Mammary microvascular endothelial cell (primary cell): ENCODE results near the gene CDHR5. TPM values are rescaled to one million over a fixed set of nuclear protein-coding genes. Genes with fewer than 3 reads are reported as not detected.

Experiments used
- total RNA-seq: library from RNA; depleted of rRNA; stranded (reverse); fragments of >200 nt; gene quantifications from 2 replicates; pipeline ENCODE4 v1.2.3, GENCODE V29; 2015

The CDHR5 gene
- not detected in 2 replicates for total RNA-seq

DNA sequence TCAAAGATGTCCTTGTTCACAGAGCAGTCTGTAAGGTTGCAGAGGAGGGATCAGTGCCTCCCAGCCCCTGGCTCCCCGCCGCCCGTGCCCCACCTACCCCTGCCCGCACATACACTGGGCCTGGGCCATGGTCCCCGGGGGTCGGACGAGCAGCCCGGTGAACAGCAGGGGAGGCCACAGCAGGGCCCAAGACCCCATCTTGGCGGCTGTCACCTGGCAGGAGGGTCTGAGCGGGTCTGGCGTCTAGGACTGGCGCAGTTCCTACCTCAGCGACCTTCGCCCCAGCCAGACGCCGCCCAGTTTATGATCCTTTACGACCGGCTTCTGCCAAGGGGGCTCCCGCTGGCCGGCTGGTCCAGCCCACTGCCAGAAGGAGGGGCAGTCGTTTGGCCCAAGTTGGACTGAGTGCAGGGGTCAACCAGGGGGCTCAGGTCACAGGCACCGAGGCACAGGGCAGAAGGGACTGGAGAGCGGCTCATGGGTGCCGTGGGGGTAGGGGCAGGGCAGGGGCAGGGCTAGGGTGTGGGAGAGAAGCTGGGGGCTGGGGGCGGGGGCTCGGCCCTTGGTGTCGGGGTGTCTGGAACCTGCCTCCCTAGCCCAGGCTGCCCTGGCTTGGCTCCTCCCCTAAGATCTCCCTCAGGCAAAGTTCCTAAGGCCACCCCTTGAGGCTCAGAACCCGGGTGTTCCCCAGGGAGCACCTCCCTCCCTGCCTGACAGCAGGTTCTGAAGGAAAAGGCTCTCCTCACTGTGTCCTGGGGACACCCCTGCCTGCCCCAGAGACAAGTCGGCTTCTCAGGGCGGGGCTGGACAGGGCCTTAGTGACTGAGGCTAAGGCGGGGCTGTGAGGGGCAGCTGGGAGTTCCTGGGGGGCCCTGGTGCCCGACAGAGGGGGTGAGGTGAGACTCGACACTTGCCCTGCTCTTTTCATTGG lies at the start of gene CDHR5:
TSS of gene CDHR5 (minus strand) at position 251 of the 931 bp plus-strand sequence. CDS start at position 198, 53 bp downstream.

GRCh38 chr11:636511-637332 lies 12.0 kb upstream of the CDHR5 start, which contains the start of gene DRD4:
DRD4 (plus strand) TSS chr11:637269; CDS start chr11:637305, 36 bp downstream.

DNA sequence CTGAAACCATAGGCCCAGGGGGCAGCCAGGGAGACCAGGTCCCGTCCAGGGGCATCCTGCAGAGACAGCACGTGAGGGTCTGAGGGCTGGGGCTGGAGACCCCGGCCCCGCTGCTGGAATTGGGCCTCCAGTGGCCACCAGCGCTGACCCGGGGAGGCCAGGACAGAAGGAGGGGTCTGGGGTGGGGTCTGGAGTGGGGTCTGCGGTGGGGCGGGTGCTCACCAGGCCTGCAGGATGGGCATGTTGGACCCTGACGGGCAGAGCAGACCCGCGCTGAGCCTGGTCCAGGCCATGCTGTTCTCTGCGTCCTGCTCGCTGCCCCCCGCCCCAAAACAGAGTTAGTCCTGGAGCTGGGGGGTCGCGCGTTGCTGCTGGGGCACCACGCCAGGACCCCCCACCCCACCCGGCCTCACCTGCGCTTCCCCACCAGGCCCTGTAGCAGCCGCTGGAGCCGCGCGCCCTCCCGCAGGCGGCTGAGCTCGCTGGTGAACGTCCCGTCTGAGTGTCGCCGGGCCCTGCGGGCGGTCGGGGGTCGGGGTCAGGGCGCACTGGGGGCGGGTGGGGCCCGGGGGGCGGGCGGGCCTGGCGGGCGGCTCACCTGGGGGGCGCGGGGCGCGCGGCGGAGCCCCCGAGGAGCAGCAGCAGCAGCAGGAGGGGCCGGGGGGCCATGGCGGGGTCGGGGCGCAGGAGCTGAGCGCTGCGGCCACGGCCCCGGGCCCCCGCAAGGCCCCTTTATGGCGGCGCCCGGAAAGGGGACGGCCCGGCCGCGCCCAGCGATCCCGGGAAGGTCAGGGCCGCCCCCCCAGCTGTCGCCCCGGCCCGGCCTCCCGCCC lies 1.9 kb upstream of the CDHR5 start, which contains the start of gene SCT:
TSS of gene SCT (minus strand) at position 707 of the 833 bp plus-strand sequence. CDS start at position 669, 38 bp downstream.

GRCh38 chr11:615504-616319 lies 9.0 kb downstream of the CDHR5 start, which contains the start of gene IRF7:
IRF7 (minus strand) TSS chr11:615950; CDS start chr11:615364, 586 bp downstream.

DNA sequence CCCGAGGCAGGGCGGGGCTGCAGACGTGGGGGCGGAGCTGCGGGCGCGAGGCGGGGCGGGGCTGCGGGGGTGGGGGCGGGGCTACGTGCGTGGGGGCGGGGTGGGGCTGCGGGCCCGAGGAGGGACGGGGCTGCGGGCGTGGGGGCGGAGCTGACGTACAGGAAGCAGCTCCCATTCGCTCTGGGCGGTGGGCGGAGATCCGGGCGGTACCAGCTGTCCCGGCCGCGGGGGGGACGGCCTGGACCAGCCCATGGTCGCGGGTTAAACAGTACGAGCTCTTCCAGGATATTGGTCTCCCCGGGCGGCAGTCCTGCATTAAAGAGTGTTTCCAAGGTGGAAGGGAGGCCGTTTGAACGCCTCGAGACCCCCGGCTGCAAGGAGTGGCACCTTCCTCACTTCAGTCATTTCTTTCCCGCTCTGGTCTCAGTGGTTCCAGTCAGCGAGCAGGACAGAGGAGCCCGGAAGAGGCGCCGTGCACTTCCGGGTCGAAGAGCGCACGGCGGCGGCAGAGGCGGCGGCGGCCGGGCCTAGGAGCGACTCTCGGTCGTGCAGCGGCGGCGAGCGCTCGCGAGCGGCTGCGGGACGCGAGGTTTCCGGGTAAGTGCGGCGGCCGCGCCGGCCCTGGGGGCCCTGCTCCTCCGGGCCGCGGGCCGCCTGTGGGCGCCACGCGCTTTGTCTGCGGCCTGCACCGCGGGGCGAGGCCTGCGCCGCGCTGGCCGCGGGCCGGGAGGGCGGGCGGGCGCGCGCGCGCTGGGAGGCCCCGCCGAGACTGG lies 48.6 kb downstream of the CDHR5 start, which contains the start of gene PHRF1:
TSS of gene PHRF1 (plus strand) at position 475 of the 773 bp plus-strand sequence. CDS start 5,043 bp downstream, outside the sequence.

Other genes with a start within 250 kb of the CDHR5 start
- 1.6 and 2.6 TPM in 2 replicates for gene PKP3, start 230.7 kb downstream of the CDHR5 start, total RNA-seq
- 48.3 and 58.3 TPM in 2 replicates for gene SIGIRR, start 210.0 kb downstream of the CDHR5 start, total RNA-seq
- gene ANO9, start 182.9 kb downstream of the CDHR5 start, total RNA-seq, result 0.20 and 0.89 TPM in 2 replicates
- 33.6 and 52.3 TPM in 2 replicates for gene PTDSS2, start 174.7 kb downstream of the CDHR5 start, total RNA-seq
- gene RNH1, start 117.7 kb downstream of the CDHR5 start, total RNA-seq, result 308 and 315 TPM in 2 replicates
- gene HRAS, start 89.4 kb downstream of the CDHR5 start, total RNA-seq, result 102 and 109 TPM in 2 replicates
- 0.05 and 0.73 TPM in 2 replicates for gene LRRC56, start 87.4 kb downstream of the CDHR5 start, total RNA-seq
- 0.05 and 0.20 TPM in 2 replicates for gene LMNTD2, start 64.2 kb downstream of the CDHR5 start, total RNA-seq
- gene RASSF7, start 64.0 kb downstream of the CDHR5 start, total RNA-seq, result 10.8 and 12.0 TPM in 2 replicates
- gene PHRF1, start 48.5 kb downstream of the CDHR5 start, total RNA-seq, result 20.1 and 25.4 TPM in 2 replicates
- 76.0 and 84.2 TPM in 2 replicates for gene IRF7, start 9.0 kb downstream of the CDHR5 start, total RNA-seq
- gene SCT, start 2.2 kb upstream of the CDHR5 start, total RNA-seq, result not detected in 2 replicates
- gene DRD4, start 12.3 kb upstream of the CDHR5 start, total RNA-seq, result not detected in 2 replicates
- 23.1 and 27.8 TPM in 2 replicates for gene DEAF1, start 70.3 kb upstream of the CDHR5 start, total RNA-seq
- gene TMEM80, start 70.9 kb upstream of the CDHR5 start, total RNA-seq, result 16.9 and 17.5 TPM in 2 replicates
- 6.7 and 7.3 TPM in 2 replicates for gene EPS8L2, start 81.3 kb upstream of the CDHR5 start, total RNA-seq
- gene TALDO1, start 122.5 kb upstream of the CDHR5 start, total RNA-seq, result 228 TPM in 2 replicates
- gene GATD1, start 152.5 kb upstream of the CDHR5 start, total RNA-seq, result 29.4 and 33.0 TPM in 2 replicates
- 0.20 and 0.40 TPM in 2 replicates for gene CEND1, start 165.1 kb upstream of the CDHR5 start, total RNA-seq
- 21.7 and 24.1 TPM in 2 replicates for gene SLC25A22, start 173.3 kb upstream of the CDHR5 start, total RNA-seq
- 17.9 and 21.1 TPM in 2 replicates for gene PIDD1, start 180.3 kb upstream of the CDHR5 start, total RNA-seq
- 814 and 920 TPM in 2 replicates for gene RPLP2, start 185.0 kb upstream of the CDHR5 start, total RNA-seq
- gene PNPLA2, start 194.0 kb upstream of the CDHR5 start, total RNA-seq, result 20.4 and 22.6 TPM in 2 replicates
- 9.5 and 12.1 TPM in 2 replicates for gene CRACR2B, start 203.0 kb upstream of the CDHR5 start, total RNA-seq
- 660 and 700 TPM in 2 replicates for gene CD151, start 208.0 kb upstream of the CDHR5 start, total RNA-seq
- gene POLR2L, start 217.6 kb upstream of the CDHR5 start, total RNA-seq, result 191 and 317 TPM in 2 replicates
- gene TSPAN4, start 217.9 kb upstream of the CDHR5 start, total RNA-seq, result 217 and 240 TPM in 2 replicates